Endothelial cell of umbilical vein (primary cell): ENCODE results near the gene AGFG1. TPM values are rescaled to one million over a fixed set of nuclear protein-coding genes. Genes with fewer than 3 reads are reported as not detected.

Experiments
- BruUV-seq: library from RNA; stranded (reverse); fragments of 400-500 nt; replicated peaks from 2 replicates; lab custom pipeline; 2021; lab: Mats Ljungman, UMichigan
- CTCF ChIA-PET: fragments of 300-600, 350-600 bp; sonication (Branson Sonifier 250); formaldehyde crosslinking; loops from one replicate; lab custom pipeline; 2021; ENCODE audit warnings: antibody characterized with exemption, inconsistent platforms; lab: Charles Lee
- POLR2A ChIA-PET: fragments of 300-600, 350-600 bp; sonication (Branson Sonifier 250); formaldehyde crosslinking; loops from one replicate; lab custom pipeline; 2021; ENCODE audit warnings: antibody characterized with exemption, inconsistent platforms; lab: Charles Lee
- DNase-seq: peaks from one replicate; pipeline ENCODE4 v3.0.0-alpha.2; 2011; ENCODE audit warnings: low read depth, low spot score
- FAIRE-seq: peaks from 2 replicates; lab custom pipeline; 2011; peaks lifted over from hg19 to GRCh38; lab: Jason Lieb, UNC
- H2AFZ ChIP-seq: 2 replicates; pipeline ENCODE4 v1.6.0; 2012; ENCODE audit warnings: low read depth, low read length, control low read depth, inconsistent platforms
- H3K27ac ChIP-seq: 2 replicates; pipeline ENCODE4 v1.5.1; 2011; ENCODE audit warnings: low read depth, mild to moderate bottlenecking, control low read depth, low read length, moderate library complexity; ENCODE audit not compliant: insufficient read depth
- H3K27me3 ChIP-seq, 2 experiments: 2 replicates each; pipeline versions ENCODE4 v1.6.0 to v1.6.1; 2011; ENCODE audit warnings: low read length in 2 of 2, mixed read lengths in 1 of 2; ENCODE audit not compliant: control insufficient read depth in 2 of 2, insufficient read depth in 2 of 2
- H3K36me3 ChIP-seq, 2 experiments: 2 replicates in 1 of 2; 3 replicates in 1 of 2; pipeline ENCODE4 v1.5.1; 2011; ENCODE audit warnings: low read length in 2 of 2, mild to moderate bottlenecking in 1 of 2, moderate library complexity in 1 of 2; ENCODE audit not compliant: control insufficient read depth in 2 of 2, insufficient read depth in 2 of 2; ENCODE audit errors: extremely low read depth in 1 of 2
- H3K4me1 ChIP-seq: 3 replicates; pipeline ENCODE4 v1.5.1; 2011; ENCODE audit warnings: mild to moderate bottlenecking, low read length; ENCODE audit not compliant: control insufficient read depth, insufficient read depth; ENCODE audit errors: extremely low read depth
- H3K4me2 ChIP-seq: 2 replicates; pipeline ENCODE4 v1.6.1; 2011; ENCODE audit warnings: low read length, control low read depth, mixed read lengths; ENCODE audit not compliant: insufficient read depth
- H3K4me3 ChIP-seq, 3 experiments: fragments of 200-600 bp in 1 of 3; sonication (generic), shearing (Covaris generic) in 1 of 3; replicated peaks in 1 of 3; 2 replicates each; pipeline ENCODE4 v1.5.1; 2011 to 2016; ENCODE audit warnings: control low read depth in 3 of 3, low read length in 3 of 3, mild to moderate bottlenecking in 2 of 3, inconsistent platforms in 1 of 3, low read depth in 1 of 3, moderate library complexity in 1 of 3; ENCODE audit not compliant: insufficient read depth in 1 of 3
- H3K79me2 ChIP-seq: 2 replicates; pipeline ENCODE4 v1.6.0; 2012; ENCODE audit warnings: low read length, inconsistent platforms; ENCODE audit not compliant: control insufficient read depth, insufficient read depth
- H3K9ac ChIP-seq: replicated peaks from 2 replicates; pipeline ENCODE3; 2011; ENCODE audit warnings: low read length, control low read depth; ENCODE audit not compliant: insufficient read depth; ENCODE audit errors: extremely low read depth
- H3K9me1 ChIP-seq: replicated peaks from 3 replicates; pipeline ENCODE4 v1.6.0; 2011; ENCODE audit warnings: mild to moderate bottlenecking, low read length; ENCODE audit not compliant: control insufficient read depth, insufficient read depth; ENCODE audit errors: extremely low read depth
- H3K9me3 ChIP-seq: replicated peaks from 2 replicates; pipeline ENCODE4 v1.5.1; 2012; ENCODE audit warnings: low read length, inconsistent platforms; ENCODE audit not compliant: control insufficient read depth, insufficient read depth
- H4K20me1 ChIP-seq: replicated peaks from 2 replicates; pipeline ENCODE3; 2011; ENCODE audit warnings: mild to moderate bottlenecking, low read length; ENCODE audit not compliant: control insufficient read depth, insufficient read depth; ENCODE audit errors: extremely low read depth
- EZH2 ChIP-seq: IDR thresholded peaks from 2 replicates; pipeline ENCODE4 v1.6.1; 2012; ENCODE audit warnings: borderline replicate concordance, low read depth, mild to moderate bottlenecking, moderate library complexity, low read length, inconsistent platforms; ENCODE audit not compliant: severe bottlenecking
- FOS ChIP-seq: IDR thresholded peaks from 2 replicates; pipeline ENCODE4 v1.6.1; 2011; ENCODE audit warnings: mild to moderate bottlenecking, low read length, moderate library complexity, borderline replicate concordance; ENCODE audit not compliant: insufficient read depth
- GATA2 ChIP-seq: IDR thresholded peaks from 2 replicates; pipeline ENCODE4 v1.7.0; 2011; ENCODE audit warnings: low read depth, mild to moderate bottlenecking, moderate library complexity, mixed read lengths, low read length; ENCODE audit not compliant: insufficient read length, insufficient read depth
- JUN ChIP-seq: IDR thresholded peaks from 2 replicates; pipeline ENCODE4 v1.6.1; 2011; ENCODE audit warnings: borderline replicate concordance, low read depth; ENCODE audit not compliant: insufficient read length, insufficient read depth
- MYC ChIP-seq: IDR thresholded peaks from one replicate; pipeline ENCODE4 v1.6.1; 2011; ENCODE audit warnings: mild to moderate bottlenecking, low read depth, low read length
- POLR2A ChIP-seq: IDR thresholded peaks from 2 replicates; pipeline ENCODE4 v1.6.1; 2012; ENCODE audit warnings: low read depth, mild to moderate bottlenecking, control low read depth, low read length
- POLR2AphosphoS5 ChIP-seq: IDR thresholded peaks from 2 replicates; pipeline ENCODE4 v1.6.1; 2012; ENCODE audit warnings: low read depth, mild to moderate bottlenecking, control low read depth, low read length, moderate library complexity; ENCODE audit not compliant: insufficient read depth
- dilution Hi-C: fragments of 300-500 bp; cut with MboI; formaldehyde crosslinking; loops from one replicate; pipeline ENCODE4 v1.15.0; 2019; ENCODE audit warnings: low sequenced_read_pairs; ENCODE audit not compliant: extremely low pct_ligation_motif_present
- intact Hi-C: fragments of 100-400 bp; cut with micrococcal nuclease; formaldehyde crosslinking; loops from one replicate; pipeline ENCODE4 v1.10.0; 2022
- polyA plus RNA-seq, 4 experiments: library from polyadenylated mRNA; depleted of rRNA in 3 of 4; stranded (reverse) in 3 of 4; unstranded in 1 of 4; fragments of >200 nt; gene quantifications; 2 replicates each; pipeline versions ENCODE4 v1.2.1 to v1.2.3, GENCODE V29; 2011 to 2012; ENCODE audit warnings: missing spikeins in 1 of 4
- total RNA-seq: library from RNA; stranded (reverse); gene quantifications from 2 replicates; pipeline ENCODE4 v1.2.3, GENCODE V29; 2021

The AGFG1 gene
- total and polyA plus RNA-seq, 2 donors (not counting 3 experiments of a cell fraction or from before 2014, with no cell fraction given) = 87.9 to 106 TPM

- FAIRE-seq = no peak
- no peak overlapping the region for H3K27ac ChIP-seq
- ChIA-PET CTCF (interaction anchor here (0.7 kb wide), 1 partner anchor 15 kb away, joined by 3 read pairs; no protein-coding TSS in a partner anchor), POLR2A (no interaction called here)
- peaks cover 10% of the 10 kb centered on the region for H4K20me1 ChIP-seq
- no peak overlapping the region for H3K4me2 ChIP-seq
- H3K36me3 ChIP-seq = no peaks in the 10 kb centered on the region
- no peaks in the 10 kb centered on the region for H3K9me3 ChIP-seq
- no peaks in the 10 kb centered on the region for H3K27me3 ChIP-seq
- DNase-seq = no peak
- no peak overlapping the region for H3K9ac ChIP-seq
- dilution Hi-C loops (no loop called here), intact Hi-C loops (no loop called here)
- H3K79me2 ChIP-seq = peaks cover 92% of the 10 kb centered on the region
- TF ChIP-seq EZH2 (no peak), POLR2AphosphoS5 (no peak)
- no peak overlapping the region for H3K4me3 ChIP-seq
- peaks cover 23% of the 10 kb centered on the region for H3K4me1 ChIP-seq
- H3K9me1 ChIP-seq = no peaks in the 10 kb centered on the region
- H2AFZ ChIP-seq = no peak overlapping the region
- no TSS peak for BruUV-seq
Observed at GRCh38 chr2:227499627-227500300, 27.8 kb downstream of the AGFG1 start.

GRCh38 chr2:227500301-227500630 is 28.3 kb downstream of the AGFG1 start:
- dilution Hi-C loops (no loop called here), intact Hi-C loops (no loop called here)
- Histone ChIP-seq H3K4me3 (no peak overlapping the region), H3K9ac (no peak overlapping the region), H3K4me1 (peaks cover 23% of the 10 kb centered on the region), H3K36me3 (no peaks in the 10 kb centered on the region), H2AFZ (no peak overlapping the region), H3K79me2 (peaks cover 92% of the 10 kb centered on the region), H3K27me3 (no peaks in the 10 kb centered on the region), H4K20me1 (peaks cover 10% of the 10 kb centered on the region), H3K4me2 (no peak overlapping the region), H3K9me3 (no peaks in the 10 kb centered on the region), H3K9me1 (no peaks in the 10 kb centered on the region), H3K27ac (no peak overlapping the region)
- TF ChIP-seq GATA2 (no peak), MYC (no peak), FOS (no peak), POLR2A (no peak), JUN (no peak), POLR2AphosphoS5 (no peak)
- ChIA-PET CTCF (interaction anchor here (0.7 kb wide), 1 partner anchor 15 kb away, joined by 3 read pairs; no protein-coding TSS in a partner anchor), POLR2A (no interaction called here)
- BruUV-seq = no TSS peak
- FAIRE-seq (no peak), DNase-seq (no peak)
